NCI-H187 (cell line): ENCODE data around the gene ADAMTS14.

Experiments used
- DNase-seq, 2 experiments: peaks; one replicate each; lab custom pipeline; 2025; lab: John Stamatoyannopoulos, UW

The ADAMTS14 gene

DNA sequence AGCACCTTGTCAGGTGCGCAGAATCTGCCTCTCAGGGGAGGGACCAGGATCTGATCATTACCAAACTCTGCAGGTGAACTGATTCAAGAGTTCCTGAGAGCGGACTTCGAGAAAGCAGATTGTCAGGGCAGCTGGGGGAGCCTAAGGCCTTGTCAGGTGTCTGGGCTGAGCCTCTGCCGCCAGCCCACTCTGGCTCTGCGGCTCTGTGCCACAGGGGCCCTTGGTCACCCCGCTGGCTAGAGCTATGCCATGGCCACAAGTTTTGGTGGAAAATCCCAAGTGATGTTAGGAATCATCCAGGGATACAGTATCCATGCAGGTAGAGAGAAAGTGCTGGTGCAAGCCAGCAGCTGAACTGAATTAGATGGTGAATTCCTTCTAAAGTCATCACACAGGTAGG, 4.2 kb downstream of the ADAMTS14 start:
- DNase-seq, result no peak

DNA sequence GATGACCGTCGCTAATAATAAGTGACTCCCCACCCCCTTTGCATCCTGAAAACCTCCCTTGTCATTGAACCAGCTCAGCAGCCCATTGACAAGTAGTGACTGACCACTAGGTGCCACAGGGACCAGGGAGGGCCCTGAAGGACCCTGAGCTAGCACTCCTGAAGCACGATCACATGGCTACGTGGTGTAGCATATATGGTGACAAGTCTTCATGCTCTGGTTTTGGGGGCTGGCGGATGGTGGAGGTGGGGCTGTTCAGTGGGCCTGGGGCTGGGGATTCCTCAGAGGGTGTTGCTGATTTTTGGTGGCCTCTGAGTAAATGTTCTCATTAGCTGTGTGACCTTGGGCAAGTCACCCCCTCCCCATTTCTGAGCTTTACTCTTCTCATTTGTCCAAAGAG, 4.7 kb downstream of the ADAMTS14 start:
- DNase-seq, result no peak

DNA sequence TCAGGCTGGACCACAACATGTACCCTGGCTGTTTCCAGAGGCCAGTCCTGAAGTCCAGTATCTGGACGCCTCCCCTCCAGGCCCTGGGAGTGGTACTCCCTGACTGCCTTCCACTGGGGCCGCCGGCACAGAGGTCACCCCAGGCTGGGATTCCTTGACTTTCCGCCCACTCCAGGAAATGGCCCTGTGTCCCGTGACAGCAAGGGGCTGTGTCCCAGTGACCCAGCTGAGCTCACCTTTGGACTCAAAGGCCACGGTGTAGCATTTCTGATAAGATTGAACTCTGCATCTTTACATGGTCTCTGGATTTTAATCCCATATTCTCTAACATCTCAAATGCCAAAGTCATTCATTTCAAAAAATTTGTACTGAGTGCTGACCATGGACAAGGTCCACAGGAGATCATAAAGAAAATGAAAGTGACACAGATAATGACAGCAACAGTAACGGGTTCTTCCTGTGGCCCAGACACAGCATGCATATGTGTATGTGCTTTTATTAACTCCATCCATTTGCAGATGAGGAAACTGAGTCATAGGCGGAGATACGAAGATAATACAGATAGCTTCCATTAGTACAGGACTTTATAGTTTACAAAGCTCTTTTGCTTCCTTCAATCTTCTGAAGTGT, 5.4 kb downstream of the ADAMTS14 start:
- no peak for DNase-seq

DNA sequence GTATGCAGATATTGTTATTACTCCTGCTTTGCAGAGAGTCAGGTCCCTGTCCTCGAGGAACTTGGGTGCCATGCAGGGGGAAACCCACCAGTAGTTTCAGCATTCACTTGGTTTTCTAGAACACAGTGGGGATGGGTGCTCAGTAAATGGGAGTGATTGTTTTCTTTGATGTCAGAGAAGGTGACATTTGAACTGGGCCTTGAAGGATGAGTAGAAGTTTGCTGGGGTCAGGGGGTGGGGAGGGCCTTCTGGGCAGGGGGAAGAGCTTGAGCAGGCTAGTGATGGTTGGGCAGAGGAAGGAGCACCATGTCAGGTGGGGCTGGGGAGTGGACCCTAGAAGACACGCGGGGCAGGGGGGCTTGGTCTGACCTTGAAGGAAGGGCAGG, 5.9 kb downstream of the ADAMTS14 start:
- DNase-seq, result no peak

DNA sequence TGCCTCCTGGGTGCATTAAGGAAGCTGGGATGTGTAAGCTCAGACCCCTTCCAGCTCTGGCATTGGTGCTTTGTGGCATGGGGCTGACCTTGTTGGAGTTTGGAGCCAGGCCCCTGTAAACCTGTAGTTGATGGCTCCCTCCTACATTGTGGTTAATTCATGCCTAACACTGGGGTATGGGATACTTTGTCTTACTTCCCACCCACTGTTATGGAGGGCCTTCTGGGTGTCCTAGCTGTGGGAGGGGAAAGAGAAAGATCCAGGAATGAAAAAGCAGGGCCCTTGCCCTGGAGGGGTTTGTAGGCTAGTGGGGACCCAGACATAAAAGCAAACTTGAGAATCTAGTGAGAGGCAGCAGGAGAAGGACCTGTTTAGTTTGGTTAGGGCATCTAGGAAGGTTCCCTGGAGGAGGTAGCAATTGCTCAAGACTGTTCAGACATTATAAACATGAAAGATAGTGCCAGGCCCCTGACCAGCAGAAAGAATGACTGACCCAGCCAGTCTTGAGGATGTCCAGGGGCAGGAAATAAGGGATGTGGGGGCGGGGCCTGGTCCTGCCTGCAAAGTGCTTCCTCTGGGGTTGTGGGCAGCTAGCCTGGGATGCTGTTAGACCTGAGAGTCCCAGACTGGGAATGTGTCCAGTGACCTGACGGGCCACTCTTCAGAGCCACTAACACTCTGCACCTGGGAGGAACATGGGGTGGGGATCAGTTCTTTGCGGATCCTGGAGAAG, 6.6 kb downstream of the ADAMTS14 start:
- no peak for DNase-seq

DNA sequence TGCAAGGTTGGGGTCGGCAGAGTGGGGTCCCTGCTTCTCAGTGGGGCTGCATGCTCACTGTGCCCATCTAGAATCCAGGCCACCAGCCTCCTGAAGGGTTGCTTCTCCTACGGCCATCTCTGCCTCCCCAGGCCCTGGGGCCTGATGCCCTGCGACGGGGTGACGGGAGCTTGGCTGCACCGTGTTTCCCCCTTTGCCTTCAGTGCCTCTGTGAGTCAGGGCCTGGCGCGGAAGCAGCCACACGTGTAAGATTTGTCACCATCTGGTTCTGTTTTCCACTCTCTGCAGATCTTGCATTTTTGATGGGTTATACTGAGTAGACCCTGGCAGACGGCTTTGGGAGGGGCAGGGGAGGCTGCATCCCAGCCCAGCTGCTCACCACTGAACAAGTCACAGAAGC, 7.2 kb downstream of the ADAMTS14 start:
- no peak for DNase-seq

DNA sequence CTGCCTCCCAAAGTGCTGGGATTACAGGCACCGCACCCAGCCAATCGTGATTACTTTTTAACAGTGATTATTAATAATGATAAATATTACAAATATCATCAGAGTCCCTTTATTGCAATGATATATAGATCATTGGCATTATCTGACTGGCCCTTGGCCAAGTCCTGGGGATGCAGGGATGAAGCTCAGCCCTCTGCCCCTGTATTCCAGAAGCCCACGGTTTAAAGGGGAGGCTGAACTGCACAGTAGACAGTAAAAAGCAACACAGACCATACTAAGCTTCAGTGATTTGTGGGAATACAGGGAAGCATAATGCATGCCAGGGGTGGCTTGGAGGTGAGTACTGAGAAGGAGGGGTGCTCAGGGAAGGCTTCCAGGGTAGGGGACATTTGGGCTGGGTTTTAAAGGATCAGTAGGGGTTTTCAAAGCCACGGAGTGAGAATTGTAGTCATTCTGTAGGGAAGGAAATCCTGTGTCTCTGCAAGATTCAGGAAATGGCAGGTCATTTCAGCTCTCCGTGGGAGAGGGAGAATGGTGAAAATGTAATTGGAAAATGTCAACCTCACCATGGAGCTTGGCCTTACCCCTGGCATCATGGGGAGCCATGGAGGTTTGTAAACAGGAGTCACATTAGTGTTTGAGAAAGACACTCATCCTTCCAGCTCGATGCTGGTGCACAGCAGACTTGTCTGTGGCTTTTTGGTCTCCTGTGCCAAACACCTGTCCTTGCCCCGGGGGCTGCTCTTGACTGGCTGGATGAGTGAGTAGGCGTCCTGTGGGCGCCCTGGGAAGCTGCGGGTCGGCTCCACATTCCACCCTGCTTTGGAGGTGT, 8.8 kb downstream of the ADAMTS14 start:
- DNase-seq, result no peak

DNA sequence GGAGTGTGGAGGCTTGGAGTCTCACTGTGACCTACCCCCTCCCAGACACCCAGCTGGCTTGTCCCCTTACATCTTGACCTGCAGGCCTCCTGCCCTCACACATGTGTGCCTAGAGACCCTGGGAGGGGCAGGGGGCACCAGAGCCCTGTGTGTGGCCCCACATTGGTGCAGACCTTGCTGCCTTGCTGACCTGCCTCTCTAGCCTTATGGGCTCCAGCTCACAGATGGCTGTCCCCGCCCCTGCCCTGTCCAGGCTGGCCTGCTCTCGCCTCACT, 9.4 kb downstream of the ADAMTS14 start:
- no peak for DNase-seq

DNA sequence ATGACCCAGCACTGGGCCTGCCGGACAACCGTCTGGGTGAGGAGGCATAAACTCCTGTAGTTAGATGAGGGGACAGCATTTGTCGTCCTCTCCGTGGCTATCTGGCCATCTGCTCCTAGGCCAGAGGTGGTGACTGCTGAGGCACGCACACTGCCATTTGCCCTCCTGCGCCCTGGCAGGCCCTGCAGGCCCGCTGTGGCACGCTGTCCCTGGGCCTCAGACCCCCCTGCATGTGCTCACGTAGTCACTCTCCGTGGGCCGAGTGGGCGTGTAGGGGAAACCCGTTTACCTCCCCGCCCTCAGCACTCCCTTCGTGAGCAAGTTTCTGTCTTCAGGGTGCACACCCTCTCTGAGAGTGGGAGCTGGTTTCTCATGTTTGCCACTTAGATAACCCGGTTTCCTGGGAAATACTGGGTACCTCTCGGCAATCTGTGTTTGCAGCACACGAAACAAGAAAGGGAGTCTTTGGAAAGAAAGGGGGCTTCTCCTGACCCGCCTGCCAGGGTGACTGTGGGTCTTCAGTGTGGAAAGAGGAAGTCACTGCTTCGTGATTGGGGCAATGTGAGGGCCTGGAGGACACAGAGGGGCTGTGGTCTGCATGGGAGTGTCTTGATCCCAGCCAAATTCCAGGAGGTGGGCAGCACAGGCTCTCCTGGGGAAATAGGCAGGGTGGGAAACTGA, 10.8 kb downstream of the ADAMTS14 start:
- no peak for DNase-seq

DNA sequence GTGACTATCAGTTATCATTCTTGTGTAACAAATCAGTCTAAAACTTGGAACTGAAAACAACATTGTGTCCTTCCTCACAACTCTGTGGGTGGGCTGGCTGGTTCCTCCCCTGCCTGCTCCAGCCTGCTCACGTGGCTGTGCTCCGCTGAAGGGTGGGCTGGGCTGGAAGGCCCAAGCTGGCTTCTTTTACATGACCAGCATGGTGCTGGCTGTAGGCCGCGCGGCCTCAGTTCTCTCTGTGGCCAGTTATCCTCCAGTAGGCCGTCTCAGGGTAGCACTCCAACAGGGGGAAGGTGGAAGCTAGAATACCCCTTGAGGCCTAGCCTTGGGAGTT, 11.3 kb downstream of the ADAMTS14 start:
- no peak for DNase-seq

DNA sequence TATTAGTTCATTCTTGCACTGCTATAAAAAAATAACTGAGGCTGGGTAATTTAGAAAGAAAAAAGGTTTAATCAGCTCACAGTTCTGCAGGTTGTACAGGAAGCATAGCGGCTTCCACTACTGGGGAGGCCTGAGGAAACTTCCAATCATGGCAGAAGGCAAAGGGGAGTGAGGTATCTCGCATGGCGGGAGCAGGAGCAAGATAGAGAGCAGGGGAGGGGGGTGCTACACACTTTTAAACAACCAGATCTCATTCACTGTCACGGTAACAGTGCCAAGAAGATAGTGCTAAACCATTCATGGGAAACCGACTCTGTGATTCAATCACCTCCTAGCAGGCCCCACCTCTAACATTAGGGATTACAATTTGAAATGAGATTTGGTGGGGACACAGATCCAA, 11.6 kb downstream of the ADAMTS14 start:
- DNase-seq, result no peak

- no peak for DNase-seq
These were observed 12.1 kb downstream of the ADAMTS14 start for GRCh38 chr10:70684374-70684773.

DNA sequence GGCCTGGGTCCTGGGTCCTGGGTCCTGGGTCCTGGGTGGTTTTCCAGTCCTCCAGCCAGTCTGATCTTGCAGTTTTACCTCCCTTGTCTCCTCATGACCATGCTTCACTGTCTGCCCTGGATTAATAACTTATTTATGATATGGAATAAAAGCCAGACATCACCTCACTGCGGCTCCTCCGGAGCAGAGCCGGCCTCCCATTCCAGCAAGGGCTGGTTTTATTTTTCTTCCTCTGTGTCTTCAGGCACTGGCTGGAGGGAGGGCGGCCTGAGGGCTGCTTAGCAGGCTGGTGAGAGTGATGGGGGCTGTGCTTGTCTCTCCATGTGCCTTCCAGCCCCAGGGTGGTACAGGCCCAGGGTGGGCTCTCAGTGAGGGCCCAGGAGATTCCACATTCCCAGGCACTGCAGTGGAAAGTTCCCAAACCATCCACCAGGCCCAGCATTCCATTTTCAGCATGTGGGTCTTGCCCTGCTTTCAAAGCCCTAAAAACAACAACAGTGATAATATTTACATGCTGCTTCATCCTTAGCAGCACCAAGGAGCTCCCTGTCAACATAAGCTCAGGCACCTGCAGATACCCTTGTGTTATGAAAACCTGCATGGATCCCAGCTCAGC, 12.6 kb downstream of the ADAMTS14 start:
- no peak for DNase-seq

- DNase-seq, result no peak
These were observed 13.2 kb downstream of the ADAMTS14 start for GRCh38 chr10:70685455-70685911.

DNA sequence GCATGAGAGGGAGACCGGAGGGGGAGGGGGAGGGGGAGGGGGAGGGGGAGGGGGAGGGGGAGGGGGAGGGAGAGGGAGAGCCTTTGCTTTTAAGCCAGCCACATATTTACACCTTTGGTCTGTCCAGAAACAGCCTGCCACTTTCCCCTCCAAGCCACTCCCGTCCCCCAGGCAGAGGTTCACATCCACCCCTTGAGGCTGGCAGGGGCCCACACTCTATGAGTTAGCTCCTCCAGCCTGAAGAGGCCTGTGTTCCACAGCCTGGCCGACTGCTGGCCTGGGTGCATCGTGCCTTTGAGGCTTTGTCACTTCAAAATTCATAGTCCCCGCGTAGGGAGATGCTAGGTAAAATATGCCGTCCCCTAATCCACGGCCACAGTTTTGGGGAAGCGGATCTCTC, 16.5 kb downstream of the ADAMTS14 start:
- no peak for DNase-seq

GRCh38 chr10:70689661-70690060, 17.4 kb downstream of the ADAMTS14 start:
- DNase-seq, result no peak

DNA sequence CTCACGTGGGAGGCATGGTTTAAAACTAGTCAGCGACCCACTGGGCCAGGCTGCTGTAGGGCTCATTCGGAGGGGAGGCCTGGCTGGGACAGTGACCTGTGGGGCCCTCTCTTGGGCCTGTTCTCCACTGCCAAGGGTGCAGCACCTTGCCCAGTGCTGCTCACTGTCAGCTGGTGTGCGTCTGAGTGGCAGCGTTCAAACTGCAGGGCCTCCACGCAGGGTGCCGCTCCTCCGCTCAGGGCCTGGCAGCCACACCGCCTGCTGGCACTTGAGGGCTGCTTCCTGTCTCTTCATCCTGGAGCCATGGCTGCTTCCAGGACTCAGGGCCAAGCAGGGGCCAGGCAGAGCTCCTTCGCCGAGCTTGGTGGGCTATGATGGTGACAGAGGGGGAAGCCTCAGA, 18.3 kb downstream of the ADAMTS14 start:
- no peak for DNase-seq

- no peak for DNase-seq
These were observed 19.3 kb downstream of the ADAMTS14 start for GRCh38 chr10:70691611-70692010.

DNA sequence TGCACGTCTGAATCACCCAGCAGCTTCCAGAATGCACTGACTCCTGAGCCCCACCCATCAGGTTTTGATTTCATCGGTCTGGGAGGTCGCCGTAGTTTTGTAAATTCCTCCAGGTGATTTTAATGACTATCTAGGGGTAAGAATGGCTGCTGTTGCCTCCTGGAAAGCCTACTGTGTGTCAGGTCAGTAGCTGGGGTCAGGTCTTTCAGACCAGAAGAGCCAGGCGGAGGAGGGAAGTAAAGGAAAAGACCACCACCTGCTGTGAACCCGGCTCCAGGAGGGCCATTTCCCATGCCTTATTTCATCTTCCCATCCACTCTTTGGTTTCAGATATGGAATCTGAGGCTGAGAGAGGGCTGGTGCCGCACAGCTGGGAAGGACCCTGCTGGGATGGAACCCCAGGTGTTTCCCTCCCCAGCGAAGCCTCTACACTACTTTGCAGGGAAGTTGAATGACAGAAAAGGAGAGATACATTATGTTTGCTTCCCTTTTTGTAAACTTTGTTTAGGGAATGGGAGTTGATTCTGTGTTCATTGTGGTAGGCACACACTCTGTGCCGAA, 19.8 kb downstream of the ADAMTS14 start:
- DNase-seq, result no peak

DNA sequence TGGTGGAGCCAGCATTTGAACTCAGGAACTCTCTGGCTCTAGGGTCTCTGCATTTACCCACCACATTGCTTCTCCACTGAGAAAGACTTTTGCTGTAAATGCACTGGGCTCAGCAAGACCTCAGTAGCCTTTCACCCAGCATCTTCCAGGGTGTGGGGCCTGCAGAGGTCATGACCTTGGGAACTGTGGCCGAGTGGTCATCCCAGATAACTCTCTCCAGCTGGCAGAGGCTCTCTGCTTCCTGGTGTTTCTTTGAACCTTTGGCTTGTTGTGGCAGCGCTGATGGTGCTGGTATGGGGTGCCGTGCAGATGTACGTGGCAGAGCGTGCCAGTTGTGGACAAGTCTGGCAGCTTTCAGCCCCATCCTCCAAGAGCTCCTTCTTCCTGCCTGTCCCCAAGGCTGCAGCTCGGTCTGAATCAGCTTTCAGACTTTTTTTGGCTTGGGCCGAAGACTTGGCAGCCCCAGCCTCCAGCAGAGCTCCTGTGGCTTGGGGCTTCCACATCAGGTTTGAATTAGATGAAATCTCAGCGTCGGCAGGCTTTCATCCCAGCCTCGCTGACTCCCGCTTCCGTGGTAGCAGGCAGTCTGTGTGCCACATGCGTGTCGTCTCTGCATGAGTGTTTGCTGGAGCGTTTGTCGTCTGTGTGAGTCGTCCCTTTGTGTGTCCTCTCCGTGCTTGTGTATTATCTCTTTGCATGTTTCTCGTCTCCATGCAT, 21.5 kb downstream of the ADAMTS14 start:
- DNase-seq, result no peak

GRCh38 chr10:70694418-70695141, 22.3 kb downstream of the ADAMTS14 start:
- DNase-seq, result no peak
